Measurements from ENCODE around the gene RBPMS2. TPM values are rescaled to one million over a fixed set of nuclear protein-coding genes. Genes with fewer than 3 reads are reported as not detected.
A peak's percentile ranks its signal among the peaks of the same experiment; 100 is the strongest.

The RBPMS2 gene
- total RNA-seq, 1 experiment from 2014 or later, result 181 TPM

GRCh38 chr15:64806509-64806908, 31.1 kb upstream of the RBPMS2 start:
- Histone ChIP-seq H3K4ac (ENCODE audit: low read depth, low read length) (peak overlapping the region; percentile 84), H3K79me1 (ENCODE audit: insufficient read depth, low read depth, low read length, poor library complexity, severe bottlenecking) (no peaks in the 10 kb centered on the region), H2BK12ac (ENCODE audit: insufficient read length, low read depth, low read length) (peak overlapping the region; percentile 38), H2BK120ac (ENCODE audit: low read depth, low read length, poor library complexity, severe bottlenecking) (peak overlapping the region; percentile 49), H3K79me2 (ENCODE audit: insufficient read depth, low read length) (no peaks in the 10 kb centered on the region), H4K91ac (ENCODE audit: insufficient read length, low read depth, low read length) (peak overlapping the region; percentile 76), H2BK20ac (ENCODE audit: low read depth, low read length, poor library complexity, severe bottlenecking) (no peak overlapping the region), H4K8ac (replicated peaks; ENCODE audit: insufficient read length, low read depth, low read length) (peak overlapping the region; percentile 9), H3K27me3 (ENCODE audit: insufficient read depth, low read length) (no peaks in the 10 kb centered on the region), H3K14ac (ENCODE audit: insufficient read depth, low read length) (peak overlapping the region; percentile 93), H2BK5ac (ENCODE audit: insufficient read length, low read length) (peak overlapping the region; percentile 82), H4K20me1 (ENCODE audit: control insufficient read depth, insufficient read depth, insufficient read length) (no peaks in the 10 kb centered on the region), H2AK5ac (ENCODE audit: insufficient read length, low read length) (peak overlapping the region; percentile 57), H3K23ac (ENCODE audit: insufficient read length, low read depth, low read length) (no peak overlapping the region), H3K4me2 (ENCODE audit: insufficient read depth, insufficient read length, low read length) (peak overlapping the region; percentile 21), H3K9ac (ENCODE audit: extremely low read depth, insufficient read length, low read length) (no peak overlapping the region), H3K4me1 (ENCODE audit: insufficient read depth, low read length) (peaks cover 8% of the 10 kb centered on the region; the same call in 1 of the 2 replicates), H3K56ac (ENCODE audit: insufficient read length, low read depth, low read length) (peak overlapping the region; percentile 16), H3K18ac (ENCODE audit: insufficient read length, low read depth, low read length) (peak overlapping the region; percentile 94), H2BK15ac (ENCODE audit: low read depth, low read length) (no peak overlapping the region), H2AFZ (ENCODE audit: low read length) (no peak overlapping the region), H4K5ac (ENCODE audit: insufficient read length, low read depth, low read length) (peak overlapping the region; percentile 84), H3K23me2 (ENCODE audit: insufficient read length, low read depth, low read length, poor library complexity, severe bottlenecking) (peaks cover 13% of the 10 kb centered on the region), H3K27ac (ENCODE audit: insufficient read length, low read depth, low read length) (peak overlapping the region; percentile 90), H3T11ph (ENCODE audit: low read length) (no peak overlapping the region), H3K9me3 (ENCODE audit: control insufficient read depth, low read depth, low read length) (no peaks in the 10 kb centered on the region)
- H3K27ac Mint-ChIP-seq, result peak overlapping the region; percentile 95 to 100 (median 99)
- TF ChIP-seq, protein P1, sequence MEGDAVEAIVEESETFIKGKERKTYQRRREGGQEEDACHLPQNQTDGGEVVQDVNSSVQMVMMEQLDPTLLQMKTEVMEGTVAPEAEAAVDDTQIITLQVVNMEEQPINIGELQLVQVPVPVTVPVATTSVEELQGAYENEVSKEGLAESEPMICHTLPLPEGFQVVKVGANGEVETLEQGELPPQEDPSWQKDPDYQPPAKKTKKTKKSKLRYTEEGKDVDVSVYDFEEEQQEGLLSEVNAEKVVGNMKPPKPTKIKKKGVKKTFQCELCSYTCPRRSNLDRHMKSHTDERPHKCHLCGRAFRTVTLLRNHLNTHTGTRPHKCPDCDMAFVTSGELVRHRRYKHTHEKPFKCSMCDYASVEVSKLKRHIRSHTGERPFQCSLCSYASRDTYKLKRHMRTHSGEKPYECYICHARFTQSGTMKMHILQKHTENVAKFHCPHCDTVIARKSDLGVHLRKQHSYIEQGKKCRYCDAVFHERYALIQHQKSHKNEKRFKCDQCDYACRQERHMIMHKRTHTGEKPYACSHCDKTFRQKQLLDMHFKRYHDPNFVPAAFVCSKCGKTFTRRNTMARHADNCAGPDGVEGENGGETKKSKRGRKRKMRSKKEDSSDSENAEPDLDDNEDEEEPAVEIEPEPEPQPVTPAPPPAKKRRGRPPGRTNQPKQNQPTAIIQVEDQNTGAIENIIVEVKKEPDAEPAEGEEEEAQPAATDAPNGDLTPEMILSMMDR (conservative IDR thresholded peaks at IDR 0.05), result no peak
- WGBS (ENCODE audit: extremely low coverage, insufficient read length, low lambda C conversion rate), result no CpG with 5 or more reads among the region's 6 CpGs
- peaks cover 53 to 58% of the 10 kb centered on the region in 2 experiments for H3K4me1 Mint-ChIP-seq
- peaks cover 0 to 1% of the 10 kb centered on the region in 2 experiments; a peak in 2 of 5 replicates for H3K9me3 Mint-ChIP-seq
- H3K36me3 Mint-ChIP-seq (ENCODE audit: insufficient read depth in 1 of 3, low read depth in 3 of 3), result peaks cover 0 to 4% (median 2%) of the 10 kb centered on the region in 3 experiments; a peak in 3 of 7 replicates
- no peak for DNase-seq
- no peaks in the 10 kb centered on the region for H3K27me3 Mint-ChIP-seq (ENCODE audit: low read depth)
- H3K4me3 Mint-ChIP-seq, result peak overlapping the region; percentile 34 to 72; a peak in 3 of 5 replicates
